ENCODE data around the gene SHC4.

SHC4 gene

GRCh38 chr15:48989170-48989569 is 25.5 kb upstream of the SHC4 start:
- no peaks in the 10 kb centered on the region for H3K9me2 ChIP-seq (replicated peaks; ENCODE audit: insufficient read depth, low read length)
- H3K9me3 ChIP-seq (ENCODE audit: insufficient read depth, low read length) = no peaks in the 10 kb centered on the region
- H3K79me2 ChIP-seq (ENCODE audit: insufficient read depth, low read length) = no peaks in the 10 kb centered on the region
- H3K4me2 ChIP-seq (ENCODE audit: low read depth, low read length, poor library complexity, severe bottlenecking) = no peak overlapping the region
- no peak overlapping the region for H3K4me3 ChIP-seq (ENCODE audit: insufficient read depth, low read length, poor library complexity, severe bottlenecking)
- H3K27me3 ChIP-seq (ENCODE audit: low read length) = no peaks in the 10 kb centered on the region
- H4K20me1 ChIP-seq (ENCODE audit: low read depth, low read length) = no peaks in the 10 kb centered on the region
- TF ChIP-seq CTCF (IDR thresholded peaks at IDR 0.05; ENCODE audit: insufficient read depth, low read length, poor library complexity, severe bottlenecking) (no peak), EZH2phosphoT487 (conservative IDR thresholded peaks at IDR 0.05; ENCODE audit: low read length) (no peak)
- no peaks in the 10 kb centered on the region for H3K36me3 ChIP-seq (ENCODE audit: low read length)
- H3F3A ChIP-seq (ENCODE audit: insufficient read depth) = no peaks in the 10 kb centered on the region
- no peak overlapping the region for H3K27ac ChIP-seq (ENCODE audit: low read depth, low read length)
- H3K9ac ChIP-seq (ENCODE audit: low read length) = no peak overlapping the region
- H2AFZ ChIP-seq (ENCODE audit: low read depth, low read length, severe bottlenecking) = no peak overlapping the region

GRCh38 chr15:48987142-48987541 is 23.4 kb upstream of the SHC4 start:
- Histone ChIP-seq H3K4me3 (ENCODE audit: insufficient read depth, low read length, poor library complexity, severe bottlenecking) (no peak overlapping the region), H3F3A (ENCODE audit: insufficient read depth) (no peaks in the 10 kb centered on the region), H3K27me3 (ENCODE audit: low read length) (no peaks in the 10 kb centered on the region), H3K4me2 (ENCODE audit: low read depth, low read length, poor library complexity, severe bottlenecking) (no peak overlapping the region), H3K9me3 (ENCODE audit: insufficient read depth, low read length) (no peaks in the 10 kb centered on the region), H3K9ac (ENCODE audit: low read length) (no peak overlapping the region), H2AFZ (ENCODE audit: low read depth, low read length, severe bottlenecking) (no peak overlapping the region), H3K9me2 (replicated peaks; ENCODE audit: insufficient read depth, low read length) (no peaks in the 10 kb centered on the region), H4K20me1 (ENCODE audit: low read depth, low read length) (no peaks in the 10 kb centered on the region), H3K36me3 (ENCODE audit: low read length) (no peaks in the 10 kb centered on the region), H3K27ac (ENCODE audit: low read depth, low read length) (no peak overlapping the region), H3K79me2 (ENCODE audit: insufficient read depth, low read length) (no peaks in the 10 kb centered on the region)
- TF ChIP-seq EZH2phosphoT487 (conservative IDR thresholded peaks at IDR 0.05; ENCODE audit: low read length) (no peak), CTCF (IDR thresholded peaks at IDR 0.05; ENCODE audit: insufficient read depth, low read length, poor library complexity, severe bottlenecking) (no peak)

GRCh38 chr15:48986240-48986639 is 22.5 kb upstream of the SHC4 start:
- Histone ChIP-seq H3K9ac (ENCODE audit: low read length) (no peak overlapping the region), H4K20me1 (ENCODE audit: low read depth, low read length) (no peaks in the 10 kb centered on the region), H3K27ac (ENCODE audit: low read depth, low read length) (no peak overlapping the region), H3K79me2 (ENCODE audit: insufficient read depth, low read length) (no peaks in the 10 kb centered on the region), H3K4me3 (ENCODE audit: insufficient read depth, low read length, poor library complexity, severe bottlenecking) (no peak overlapping the region), H3K9me3 (ENCODE audit: insufficient read depth, low read length) (no peaks in the 10 kb centered on the region), H3K36me3 (ENCODE audit: low read length) (no peaks in the 10 kb centered on the region), H3F3A (ENCODE audit: insufficient read depth) (no peaks in the 10 kb centered on the region), H3K27me3 (ENCODE audit: low read length) (no peaks in the 10 kb centered on the region), H3K4me2 (ENCODE audit: low read depth, low read length, poor library complexity, severe bottlenecking) (no peak overlapping the region), H2AFZ (ENCODE audit: low read depth, low read length, severe bottlenecking) (no peak overlapping the region), H3K9me2 (replicated peaks; ENCODE audit: insufficient read depth, low read length) (no peaks in the 10 kb centered on the region)
- TF ChIP-seq CTCF (IDR thresholded peaks at IDR 0.05; ENCODE audit: insufficient read depth, low read length, poor library complexity, severe bottlenecking) (no peak), EZH2phosphoT487 (conservative IDR thresholded peaks at IDR 0.05; ENCODE audit: low read length) (no peak)

Measured in SU-DHL-6 (cell line).